Activated CD8-positive, alpha-beta memory T cell treated with anti-CD3 and anti-CD28 coated beads, Interleukin-2, amount 50 U/mL, for 24 hours (primary cell): ENCODE data around the gene TREML1.
"Not testable (repeated sequence)": the region's sequence is repeated elsewhere in the genome, so short reads cannot be mapped to it uniquely, and the experiment has no call there.

Experiments used
- DNase-seq: peaks from one replicate; pipeline ENCODE4 v3.0.0-alpha.2; 2020; ENCODE audit errors: extremely low read depth

Gene TREML1

DNA sequence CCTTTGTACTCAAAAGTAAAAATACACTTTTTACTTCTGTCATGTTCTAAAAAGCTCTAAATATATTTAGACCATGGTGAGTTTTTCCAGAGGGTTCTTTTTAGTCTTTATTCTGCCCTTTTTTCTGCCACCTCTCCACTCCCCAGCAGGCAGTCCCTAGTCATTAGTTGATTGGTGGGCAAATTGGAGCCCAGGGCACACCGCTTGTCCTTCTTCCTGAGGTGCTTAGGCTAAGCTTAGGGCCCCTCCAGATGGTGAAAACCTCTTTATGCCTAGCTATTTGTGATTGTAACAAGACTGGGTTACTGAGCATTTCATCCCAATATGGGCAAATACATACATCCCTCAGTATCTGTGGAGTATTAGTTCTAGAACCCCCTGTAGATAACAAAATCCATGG, 6.2 kb downstream of the TREML1 start:
- no peak for DNase-seq

DNA sequence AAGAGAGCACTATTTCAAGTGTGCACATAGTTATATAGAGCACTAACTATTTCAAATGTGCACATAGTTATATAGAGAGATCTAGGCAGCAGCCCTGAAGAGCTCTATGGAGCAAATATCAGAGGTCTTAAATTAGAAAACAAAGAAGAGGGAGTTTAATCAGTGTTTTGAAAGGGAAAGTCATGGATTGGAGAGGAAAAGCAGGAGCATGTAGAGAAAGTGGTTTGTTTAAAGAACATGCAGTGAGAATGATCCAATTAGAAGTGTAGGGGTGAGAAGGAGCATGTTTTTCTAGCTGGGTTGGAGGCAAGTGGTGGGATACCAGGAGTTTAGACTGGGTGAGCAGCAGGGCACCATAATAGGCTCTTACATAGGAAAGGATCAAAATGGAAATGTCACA, 17.2 kb downstream of the TREML1 start:
- DNase-seq: no peak

DNA sequence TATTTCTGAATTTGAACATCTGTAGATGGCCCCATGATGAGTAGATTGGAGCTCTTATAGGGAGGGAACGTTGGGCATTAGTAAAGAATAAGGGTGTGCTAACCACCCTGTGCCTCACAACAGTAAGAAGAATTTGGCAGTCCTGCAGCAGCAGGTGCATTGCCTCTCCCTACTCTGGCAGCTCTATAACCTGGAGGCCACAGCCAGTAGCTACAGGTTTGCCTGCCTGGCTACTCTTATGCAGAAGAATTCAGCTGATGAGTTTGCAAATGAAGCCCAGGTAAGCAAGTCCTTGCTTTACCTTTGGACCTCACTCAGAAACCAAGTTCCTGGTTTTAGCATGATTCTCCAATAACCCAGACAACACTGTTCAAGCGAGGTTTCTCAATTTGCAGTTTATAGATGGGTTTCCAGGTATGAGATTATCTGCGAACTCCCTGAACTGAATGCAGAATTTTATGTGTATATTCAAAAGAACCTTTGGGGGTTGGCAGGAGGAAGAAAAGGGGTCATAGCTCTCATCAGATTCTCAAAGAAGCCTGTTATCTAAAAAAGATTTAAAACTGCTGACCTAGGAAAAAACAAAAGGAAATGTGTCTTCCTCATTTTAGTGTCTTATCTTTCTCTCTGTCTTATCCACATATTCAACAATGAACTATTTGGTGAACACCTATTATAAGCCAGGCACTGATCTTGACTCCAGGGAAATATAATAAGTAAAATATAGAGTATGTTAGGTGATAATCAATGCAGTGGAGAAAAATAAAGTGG, 18.9 kb downstream of the TREML1 start:
- no peak for DNase-seq

DNA sequence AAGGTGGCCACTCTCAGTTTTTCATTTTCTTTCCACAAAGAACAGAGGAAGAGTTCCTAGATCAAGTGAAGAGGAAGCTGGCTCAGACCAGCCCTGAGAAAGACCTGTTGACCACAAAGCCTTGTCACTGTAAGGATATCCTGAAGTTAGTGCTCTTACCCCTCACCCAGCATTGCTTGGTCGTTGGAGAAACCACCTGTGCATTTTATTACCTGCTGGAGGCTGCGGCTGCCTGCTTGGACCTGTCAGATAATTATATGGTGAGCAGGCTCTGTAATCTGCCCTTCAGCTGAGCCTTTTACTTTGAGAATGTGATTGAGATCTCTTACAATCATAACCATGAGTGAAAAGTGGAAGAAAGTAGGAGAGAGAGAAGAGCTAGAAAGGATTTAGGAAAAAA, 21.9 kb downstream of the TREML1 start:
- no peak for DNase-seq

DNA sequence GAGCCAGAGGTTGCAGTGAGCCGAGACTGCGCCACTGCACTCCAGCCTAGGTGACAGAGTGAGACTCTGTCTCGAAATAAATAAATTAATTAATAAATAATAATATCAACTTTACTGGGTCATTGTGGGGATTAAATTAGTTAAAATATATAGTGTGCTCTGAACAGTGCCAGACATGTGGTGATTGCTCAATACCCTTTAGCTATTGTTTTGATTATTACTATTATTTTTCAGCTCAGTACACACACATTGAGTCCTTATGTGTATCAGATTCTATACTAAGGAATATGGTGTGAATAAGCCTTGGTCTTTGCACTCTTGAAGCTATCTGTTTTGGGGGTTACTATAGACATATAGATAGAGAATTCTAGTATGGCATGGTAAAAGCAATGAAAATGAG, 28.9 kb downstream of the TREML1 start:
- no peak for DNase-seq

DNA sequence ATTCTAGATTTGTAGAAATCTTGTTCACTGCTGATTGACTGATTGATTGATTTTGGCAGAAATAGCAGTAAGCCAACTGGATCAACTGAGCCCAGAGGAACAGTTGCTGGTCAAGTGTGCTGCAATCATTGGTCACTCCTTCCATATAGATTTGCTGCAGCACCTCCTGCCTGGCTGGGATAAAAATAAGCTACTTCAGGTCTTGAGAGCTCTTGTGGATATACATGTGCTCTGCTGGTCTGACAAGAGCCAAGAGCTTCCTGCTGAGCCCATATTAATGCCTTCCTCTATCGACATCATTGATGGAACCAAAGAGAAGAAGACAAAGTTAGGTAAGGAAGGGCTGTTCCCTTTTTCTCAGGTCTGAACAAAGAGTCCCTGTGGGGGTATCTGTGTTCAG, 31.2 kb downstream of the TREML1 start:
- no peak for DNase-seq

DNA sequence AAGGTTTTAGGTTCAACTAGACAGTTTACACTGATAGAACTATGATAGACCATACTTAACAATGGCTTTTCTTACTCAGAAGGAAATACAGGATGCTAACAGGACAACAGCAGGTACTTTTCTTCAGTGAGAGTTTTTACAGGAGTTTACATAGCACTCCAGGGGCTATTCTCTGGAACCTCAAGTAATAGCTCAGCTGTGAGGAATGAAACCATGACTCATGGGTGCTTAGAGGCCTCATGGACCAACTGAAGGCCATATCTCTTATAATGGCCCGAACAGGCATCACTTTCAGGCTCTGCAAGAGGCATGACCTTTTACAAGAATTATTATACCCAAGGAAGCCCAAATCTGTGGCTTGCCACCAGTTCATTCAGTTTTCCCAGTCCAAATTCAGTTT, 31.8 kb downstream of the TREML1 start:
- no peak for DNase-seq

DNA sequence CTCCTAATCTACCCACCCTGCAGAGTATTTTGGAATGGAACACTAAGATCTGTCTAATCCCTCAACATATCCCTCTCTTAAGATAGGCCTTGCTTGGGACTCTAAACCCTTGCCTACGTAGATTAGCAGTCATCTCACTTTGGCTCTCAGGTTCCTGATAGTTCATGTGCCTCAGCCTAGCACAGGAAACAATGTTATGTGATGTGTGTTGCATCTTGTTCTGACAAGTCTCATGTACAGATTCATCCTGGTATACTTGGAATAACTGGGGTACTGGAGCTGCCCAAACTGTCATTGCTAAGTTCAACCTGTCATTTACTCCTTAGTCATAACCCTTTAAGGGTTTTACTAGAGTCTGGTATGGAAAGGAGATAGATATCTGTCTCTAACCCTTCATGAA, 34.1 kb downstream of the TREML1 start:
- DNase-seq: no peak

DNA sequence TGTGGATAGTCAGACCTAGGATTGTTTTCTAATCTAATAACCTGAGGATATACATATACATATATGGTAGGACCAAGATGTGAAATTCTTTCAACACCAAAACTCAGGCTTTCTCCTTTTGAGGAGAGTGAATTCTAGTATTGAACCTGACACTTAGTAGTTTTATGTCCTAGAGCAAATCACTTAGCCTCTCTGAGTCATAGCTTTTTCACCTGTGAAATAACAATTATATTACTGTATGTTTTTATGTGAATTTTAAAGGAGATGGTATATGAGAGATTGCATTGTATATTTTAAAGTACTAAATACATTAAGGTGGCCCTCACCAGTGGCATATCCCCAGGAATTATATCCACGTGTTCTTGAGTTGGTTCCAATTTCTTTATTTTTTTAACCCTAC, 34.6 kb downstream of the TREML1 start:
- DNase-seq: no peak

DNA sequence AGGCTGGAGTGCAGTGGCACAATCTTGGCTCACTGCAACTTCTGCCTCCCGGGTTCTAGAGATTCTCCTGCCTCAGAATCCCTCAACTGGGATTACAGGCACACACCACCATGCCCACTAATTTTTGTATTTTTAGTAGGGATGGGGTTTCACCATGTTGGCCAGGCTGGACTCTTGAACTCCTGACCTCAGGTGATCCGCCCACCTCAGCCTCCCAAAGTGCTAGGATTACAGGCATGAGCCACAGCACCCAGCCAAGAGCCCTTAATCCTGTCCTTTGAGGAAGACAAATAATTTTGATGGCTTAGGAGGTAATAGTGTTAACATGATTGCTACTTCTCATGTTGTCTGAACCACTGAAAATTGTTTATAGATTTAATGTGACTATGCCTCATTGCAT, 39.1 kb downstream of the TREML1 start:
- not testable (repeated sequence) for DNase-seq

DNA sequence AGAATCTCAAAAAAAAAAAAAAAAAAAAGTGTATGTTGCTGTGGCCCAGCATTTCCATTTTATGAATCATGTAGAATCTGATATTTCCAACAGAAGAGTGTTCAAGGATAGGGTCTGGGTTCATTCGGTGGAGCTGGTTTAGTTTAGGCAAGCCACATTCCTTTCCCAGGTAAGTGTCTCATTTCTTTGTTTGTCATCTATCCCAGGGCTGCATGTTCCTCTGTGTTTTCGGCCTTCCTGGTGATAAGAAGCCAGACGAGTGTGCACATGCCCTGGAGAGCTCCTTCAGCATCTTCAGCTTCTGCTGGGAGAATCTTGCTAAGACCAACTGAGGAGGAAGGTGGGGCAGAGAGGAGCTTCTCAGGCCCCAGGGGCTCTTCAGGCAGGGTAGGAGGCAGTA, 43.1 kb downstream of the TREML1 start:
- no peak for DNase-seq

DNA sequence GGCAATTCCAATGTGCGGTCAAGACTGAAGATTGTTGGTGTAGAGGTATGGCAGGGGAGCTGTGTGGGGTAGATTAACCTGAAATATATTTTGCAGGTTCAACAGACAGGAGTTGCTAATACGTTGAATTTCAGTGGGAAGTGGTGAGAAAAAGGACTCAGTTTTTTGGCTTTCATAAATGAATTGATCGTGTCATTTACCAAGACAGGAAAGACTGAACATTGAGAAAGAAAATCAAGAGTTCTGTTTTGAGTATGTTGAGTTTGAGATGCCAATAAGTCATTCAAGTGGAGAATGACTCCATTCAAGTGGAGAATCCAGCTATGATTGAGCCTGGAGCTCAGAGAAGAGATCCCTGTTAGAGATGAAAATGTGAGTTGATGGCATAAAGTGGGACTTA, 50.3 kb downstream of the TREML1 start:
- DNase-seq: no peak

DNA sequence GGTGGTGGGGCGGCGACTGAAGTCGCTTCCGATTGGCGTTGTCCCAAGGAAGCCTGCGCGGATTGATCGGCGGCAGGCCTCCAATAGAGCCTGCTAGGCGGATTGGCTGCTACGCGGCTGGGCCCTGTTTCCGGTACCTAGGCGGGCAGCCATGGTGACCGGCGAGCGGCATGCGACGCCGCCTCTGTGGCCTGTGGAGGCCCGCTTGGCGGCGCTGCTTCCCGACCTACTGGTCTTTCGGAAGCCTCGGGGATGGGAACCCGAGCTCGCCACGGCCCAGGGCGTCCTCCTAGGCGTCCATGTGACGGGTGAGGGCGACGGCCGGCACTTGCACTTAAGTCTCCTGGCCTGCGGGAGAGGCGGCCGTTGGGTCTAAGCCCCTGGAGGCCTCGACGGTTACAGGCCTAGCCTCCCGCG, 53.3 kb downstream of the TREML1 start:
- DNase-seq: no peak
